Liver (tissue), 3 donors: ENCODE measurements around the gene TGM4.

Experiments used
- GABPA ChIP-seq, 2 donors: IDR thresholded peaks in 1 of 2; conservative IDR thresholded peaks in 1 of 2; 2 replicates each; pipeline ENCODE4 v1.6.1; 2016; ENCODE audit warnings: antibody characterized with exemption in 2 of 2, mild to moderate bottlenecking in 1 of 2, moderate library complexity in 1 of 2
- RAD21 ChIP-seq, 2 donors: IDR thresholded peaks; 2 replicates each; pipeline ENCODE4 v1.6.1; 2016; ENCODE audit warnings: antibody characterized with exemption in 2 of 2, mild to moderate bottlenecking in 2 of 2
- RXRA ChIP-seq, 2 donors: IDR thresholded peaks; 2 replicates each; pipeline ENCODE4 v1.6.1; 2017 to 2018; ENCODE audit warnings: antibody characterized with exemption in 2 of 2, mild to moderate bottlenecking in 1 of 2
- SP1 ChIP-seq: IDR thresholded peaks from 2 replicates; pipeline ENCODE4 v1.6.1; 2018; ENCODE audit warnings: antibody characterized with exemption, mild to moderate bottlenecking
- TAF1 ChIP-seq: conservative IDR thresholded peaks from 2 replicates; pipeline ENCODE4 v1.6.1; 2016; ENCODE audit warnings: antibody characterized with exemption, mild to moderate bottlenecking
- YY1 ChIP-seq: IDR thresholded peaks from 2 replicates; pipeline ENCODE4 v1.6.1; 2016; ENCODE audit warnings: antibody characterized with exemption, mild to moderate bottlenecking
- ZBTB33 ChIP-seq: IDR thresholded peaks from 2 replicates; pipeline ENCODE4 v1.6.1; 2016; ENCODE audit warnings: antibody characterized with exemption
- TF ChIP-seq, protein P1 (sequence below): fragments of 150-350 bp; IDR thresholded peaks from 2 replicates; pipeline ENCODE4 v1.5.1; 2017; ENCODE audit warnings: improper control_type of control experiment, low read depth, low read length; ENCODE audit not compliant: missing input control
- TF ChIP-seq, protein P2 (sequence below): IDR thresholded peaks from 2 replicates; pipeline ENCODE4 v1.6.1; 2016; ENCODE audit warnings: antibody characterized with exemption, mild to moderate bottlenecking
- TF ChIP-seq, protein P3 (sequence below): IDR thresholded peaks from 2 replicates; pipeline ENCODE4 v1.6.1; 2016; ENCODE audit warnings: antibody characterized with exemption
- donor health status: healthy.
- donor health status: healthy.

DNA sequence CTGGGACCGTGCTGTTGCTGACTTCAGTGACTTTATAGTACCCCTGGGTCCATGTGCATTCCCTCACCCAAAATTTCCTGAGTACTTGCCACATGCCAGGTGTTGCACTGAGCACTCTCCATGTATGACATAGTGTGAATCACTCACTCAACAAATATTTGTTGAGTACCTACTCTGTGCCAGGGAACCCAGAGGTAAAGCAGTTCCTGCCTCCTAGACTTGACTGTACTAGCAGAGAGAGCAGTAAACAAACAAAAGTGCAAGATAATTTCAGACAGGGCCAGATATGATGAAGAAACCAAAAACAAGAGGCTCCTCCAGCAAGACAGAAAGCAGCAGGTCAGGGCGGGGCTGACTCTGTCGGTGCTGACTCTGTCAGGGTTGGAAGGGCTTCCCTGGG is 12.2 kb downstream of the TGM4 start:
- TF ChIP-seq, protein P1, sequence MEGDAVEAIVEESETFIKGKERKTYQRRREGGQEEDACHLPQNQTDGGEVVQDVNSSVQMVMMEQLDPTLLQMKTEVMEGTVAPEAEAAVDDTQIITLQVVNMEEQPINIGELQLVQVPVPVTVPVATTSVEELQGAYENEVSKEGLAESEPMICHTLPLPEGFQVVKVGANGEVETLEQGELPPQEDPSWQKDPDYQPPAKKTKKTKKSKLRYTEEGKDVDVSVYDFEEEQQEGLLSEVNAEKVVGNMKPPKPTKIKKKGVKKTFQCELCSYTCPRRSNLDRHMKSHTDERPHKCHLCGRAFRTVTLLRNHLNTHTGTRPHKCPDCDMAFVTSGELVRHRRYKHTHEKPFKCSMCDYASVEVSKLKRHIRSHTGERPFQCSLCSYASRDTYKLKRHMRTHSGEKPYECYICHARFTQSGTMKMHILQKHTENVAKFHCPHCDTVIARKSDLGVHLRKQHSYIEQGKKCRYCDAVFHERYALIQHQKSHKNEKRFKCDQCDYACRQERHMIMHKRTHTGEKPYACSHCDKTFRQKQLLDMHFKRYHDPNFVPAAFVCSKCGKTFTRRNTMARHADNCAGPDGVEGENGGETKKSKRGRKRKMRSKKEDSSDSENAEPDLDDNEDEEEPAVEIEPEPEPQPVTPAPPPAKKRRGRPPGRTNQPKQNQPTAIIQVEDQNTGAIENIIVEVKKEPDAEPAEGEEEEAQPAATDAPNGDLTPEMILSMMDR, result no peak
- no peak for TF ChIP-seq YY1
- no peak for TF ChIP-seq SP1
- TF ChIP-seq TAF1, result no peak
- TF ChIP-seq ZBTB33, result no peak
- TF ChIP-seq, protein P2, sequence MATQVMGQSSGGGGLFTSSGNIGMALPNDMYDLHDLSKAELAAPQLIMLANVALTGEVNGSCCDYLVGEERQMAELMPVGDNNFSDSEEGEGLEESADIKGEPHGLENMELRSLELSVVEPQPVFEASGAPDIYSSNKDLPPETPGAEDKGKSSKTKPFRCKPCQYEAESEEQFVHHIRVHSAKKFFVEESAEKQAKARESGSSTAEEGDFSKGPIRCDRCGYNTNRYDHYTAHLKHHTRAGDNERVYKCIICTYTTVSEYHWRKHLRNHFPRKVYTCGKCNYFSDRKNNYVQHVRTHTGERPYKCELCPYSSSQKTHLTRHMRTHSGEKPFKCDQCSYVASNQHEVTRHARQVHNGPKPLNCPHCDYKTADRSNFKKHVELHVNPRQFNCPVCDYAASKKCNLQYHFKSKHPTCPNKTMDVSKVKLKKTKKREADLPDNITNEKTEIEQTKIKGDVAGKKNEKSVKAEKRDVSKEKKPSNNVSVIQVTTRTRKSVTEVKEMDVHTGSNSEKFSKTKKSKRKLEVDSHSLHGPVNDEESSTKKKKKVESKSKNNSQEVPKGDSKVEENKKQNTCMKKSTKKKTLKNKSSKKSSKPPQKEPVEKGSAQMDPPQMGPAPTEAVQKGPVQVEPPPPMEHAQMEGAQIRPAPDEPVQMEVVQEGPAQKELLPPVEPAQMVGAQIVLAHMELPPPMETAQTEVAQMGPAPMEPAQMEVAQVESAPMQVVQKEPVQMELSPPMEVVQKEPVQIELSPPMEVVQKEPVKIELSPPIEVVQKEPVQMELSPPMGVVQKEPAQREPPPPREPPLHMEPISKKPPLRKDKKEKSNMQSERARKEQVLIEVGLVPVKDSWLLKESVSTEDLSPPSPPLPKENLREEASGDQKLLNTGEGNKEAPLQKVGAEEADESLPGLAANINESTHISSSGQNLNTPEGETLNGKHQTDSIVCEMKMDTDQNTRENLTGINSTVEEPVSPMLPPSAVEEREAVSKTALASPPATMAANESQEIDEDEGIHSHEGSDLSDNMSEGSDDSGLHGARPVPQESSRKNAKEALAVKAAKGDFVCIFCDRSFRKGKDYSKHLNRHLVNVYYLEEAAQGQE, result no peak
- TF ChIP-seq, protein P3, sequence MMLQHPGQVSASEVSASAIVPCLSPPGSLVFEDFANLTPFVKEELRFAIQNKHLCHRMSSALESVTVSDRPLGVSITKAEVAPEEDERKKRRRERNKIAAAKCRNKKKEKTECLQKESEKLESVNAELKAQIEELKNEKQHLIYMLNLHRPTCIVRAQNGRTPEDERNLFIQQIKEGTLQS, result no peak
- no peak for TF ChIP-seq RAD21 (IDR thresholded peaks at IDR 0.05)
- TF ChIP-seq RXRA (IDR thresholded peaks at IDR 0.05), result no peak
- TF ChIP-seq GABPA (IDR thresholded peaks at IDR 0.05 in 1 of 2, conservative IDR thresholded peaks at IDR 0.05 in 1 of 2), result no peak
